ENCODE results near the gene PLEKHA6. TPM values are rescaled to one million over a fixed set of nuclear protein-coding genes. Genes with fewer than 3 reads are reported as not detected.
A peak's percentile ranks its signal among the peaks of the same experiment; 100 is the strongest.

Gene PLEKHA6
- polyA plus RNA-seq, 3 donors = 0.08 TPM; not detected in 1

DNA sequence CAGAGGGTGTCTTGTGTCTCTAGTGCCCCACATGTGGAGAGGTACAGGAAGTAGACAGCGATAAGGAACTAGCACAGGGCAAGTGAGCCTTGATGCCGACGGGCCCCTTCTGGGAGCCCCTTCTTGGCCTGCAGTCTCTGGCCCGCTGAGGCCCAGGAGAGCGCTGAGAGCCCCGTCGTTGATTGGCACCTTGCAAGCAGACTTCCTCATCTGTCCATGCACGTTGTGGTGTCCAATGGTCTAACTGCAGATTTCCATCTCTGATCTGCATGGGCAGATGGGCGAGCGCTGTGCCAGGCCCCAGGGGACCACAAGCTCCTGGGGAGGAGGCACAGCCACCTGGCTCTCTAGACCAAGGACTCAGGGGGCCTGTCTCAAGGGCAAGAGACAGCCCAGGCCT is 32.4 kb downstream of the PLEKHA6 start:
- H3K9ac ChIP-seq (ENCODE audit: insufficient read depth, low read length, poor library complexity, severe bottlenecking) = no peak overlapping the region
- no peaks in the 10 kb centered on the region for H3K27me3 ChIP-seq (ENCODE audit: control insufficient read depth in 2 of 2, insufficient read depth in 2 of 2, low read length in 2 of 2)
- no peaks in the 10 kb centered on the region for H3K9me3 ChIP-seq (replicated peaks in 1 of 2; ENCODE audit: control insufficient read depth in 1 of 2, insufficient read depth in 1 of 2, low read length in 2 of 2)
- H3K36me3 ChIP-seq (replicated peaks in 1 of 2; ENCODE audit: control insufficient read depth in 1 of 2, insufficient read depth in 2 of 2, low read length in 2 of 2) = no peaks in the 10 kb centered on the region
- TF ChIP-seq, protein P1, sequence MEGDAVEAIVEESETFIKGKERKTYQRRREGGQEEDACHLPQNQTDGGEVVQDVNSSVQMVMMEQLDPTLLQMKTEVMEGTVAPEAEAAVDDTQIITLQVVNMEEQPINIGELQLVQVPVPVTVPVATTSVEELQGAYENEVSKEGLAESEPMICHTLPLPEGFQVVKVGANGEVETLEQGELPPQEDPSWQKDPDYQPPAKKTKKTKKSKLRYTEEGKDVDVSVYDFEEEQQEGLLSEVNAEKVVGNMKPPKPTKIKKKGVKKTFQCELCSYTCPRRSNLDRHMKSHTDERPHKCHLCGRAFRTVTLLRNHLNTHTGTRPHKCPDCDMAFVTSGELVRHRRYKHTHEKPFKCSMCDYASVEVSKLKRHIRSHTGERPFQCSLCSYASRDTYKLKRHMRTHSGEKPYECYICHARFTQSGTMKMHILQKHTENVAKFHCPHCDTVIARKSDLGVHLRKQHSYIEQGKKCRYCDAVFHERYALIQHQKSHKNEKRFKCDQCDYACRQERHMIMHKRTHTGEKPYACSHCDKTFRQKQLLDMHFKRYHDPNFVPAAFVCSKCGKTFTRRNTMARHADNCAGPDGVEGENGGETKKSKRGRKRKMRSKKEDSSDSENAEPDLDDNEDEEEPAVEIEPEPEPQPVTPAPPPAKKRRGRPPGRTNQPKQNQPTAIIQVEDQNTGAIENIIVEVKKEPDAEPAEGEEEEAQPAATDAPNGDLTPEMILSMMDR (IDR thresholded peaks at IDR 0.05) = no peak
- 21% methylated on average over 10 of the region's 10 CpGs for WGBS (ENCODE audit: insufficient coverage)
- H3K4me3 ChIP-seq (replicated peaks in 1 of 3; ENCODE audit: low read depth in 2 of 3, low read length in 3 of 3) = no peak overlapping the region
- H3K4me1 Mint-ChIP-seq = peaks cover 2% of the 10 kb centered on the region
- H3K27me3 Mint-ChIP-seq (ENCODE audit: low read depth in 3 of 3) = peaks cover 4 to 12% (median 8%) of the 10 kb centered on the region in 3 donors
- H4K20me1 ChIP-seq (ENCODE audit: insufficient read depth, low read length) = no peaks in the 10 kb centered on the region
- peaks cover 0 to 2% (median 0%) of the 10 kb centered on the region in 7 donors for H3K9me3 Mint-ChIP-seq
- no peak overlapping the region for H3K27ac Mint-ChIP-seq
- intact Hi-C loops (cut with micrococcal nuclease) = no loop called here
- no peak overlapping the region for H3K27ac ChIP-seq (ENCODE audit: low read depth in 1 of 2, low read length in 2 of 2)
- DNase-seq = no peak
- no peaks in the 10 kb centered on the region for H3K4me1 ChIP-seq (ENCODE audit: control insufficient read depth in 1 of 2, insufficient read depth in 2 of 2, low read length in 2 of 2)
- no peaks in the 10 kb centered on the region for H3K36me3 Mint-ChIP-seq
- H3K4me2 ChIP-seq (replicated peaks; ENCODE audit: extremely low read depth, low read length, poor library complexity, severe bottlenecking) = no peak overlapping the region
- H2AFZ ChIP-seq (ENCODE audit: insufficient read depth, low read depth, low read length, poor library complexity, severe bottlenecking) = peak overlapping the region; percentile 59
- no peak overlapping the region for H3K4me3 Mint-ChIP-seq
- no peaks in the 10 kb centered on the region for H3K79me2 ChIP-seq (ENCODE audit: insufficient read depth, low read length)

- H2AFZ ChIP-seq (ENCODE audit: insufficient read depth, low read depth, low read length, poor library complexity, severe bottlenecking) = peak overlapping the region; percentile 59
- H3K4me3 ChIP-seq (replicated peaks in 1 of 3; ENCODE audit: low read depth in 2 of 3, low read length in 3 of 3) = no peak overlapping the region
- TF ChIP-seq, protein P1 (IDR thresholded peaks at IDR 0.05) = no peak
- H3K4me2 ChIP-seq (replicated peaks; ENCODE audit: extremely low read depth, low read length, poor library complexity, severe bottlenecking) = no peak overlapping the region
- H4K20me1 ChIP-seq (ENCODE audit: insufficient read depth, low read length) = no peaks in the 10 kb centered on the region
- peaks cover 4 to 12% (median 8%) of the 10 kb centered on the region in 3 donors for H3K27me3 Mint-ChIP-seq (ENCODE audit: low read depth in 3 of 3)
- no peaks in the 10 kb centered on the region for H3K36me3 ChIP-seq (replicated peaks in 1 of 2; ENCODE audit: control insufficient read depth in 1 of 2, insufficient read depth in 2 of 2, low read length in 2 of 2)
- no peak for DNase-seq
- peaks cover 2% of the 10 kb centered on the region for H3K4me1 Mint-ChIP-seq
- no peak overlapping the region for H3K27ac ChIP-seq (ENCODE audit: low read depth in 1 of 2, low read length in 2 of 2)
- peaks cover 0 to 2% (median 0%) of the 10 kb centered on the region in 7 donors for H3K9me3 Mint-ChIP-seq
- H3K79me2 ChIP-seq (ENCODE audit: insufficient read depth, low read length) = no peaks in the 10 kb centered on the region
- no peak overlapping the region for H3K27ac Mint-ChIP-seq
- H3K9ac ChIP-seq (ENCODE audit: insufficient read depth, low read length, poor library complexity, severe bottlenecking) = no peak overlapping the region
- H3K4me3 Mint-ChIP-seq = no peak overlapping the region
- no peaks in the 10 kb centered on the region for H3K4me1 ChIP-seq (ENCODE audit: control insufficient read depth in 1 of 2, insufficient read depth in 2 of 2, low read length in 2 of 2)
- 53% methylated on average over 3 of the region's 8 CpGs for WGBS (ENCODE audit: insufficient coverage)
- intact Hi-C loops (cut with micrococcal nuclease) = no loop called here
- no peaks in the 10 kb centered on the region for H3K36me3 Mint-ChIP-seq
- H3K9me3 ChIP-seq (replicated peaks in 1 of 2; ENCODE audit: control insufficient read depth in 1 of 2, insufficient read depth in 1 of 2, low read length in 2 of 2) = no peaks in the 10 kb centered on the region
- no peaks in the 10 kb centered on the region for H3K27me3 ChIP-seq (ENCODE audit: control insufficient read depth in 2 of 2, insufficient read depth in 2 of 2, low read length in 2 of 2)
Observed at GRCh38 chr1:204326771-204327300, 32.9 kb downstream of the PLEKHA6 start.

All from CD14-positive monocyte (primary cell).